H1 (cell line): ENCODE data around the gene DACT3. TPM values are rescaled to one million over a fixed set of nuclear protein-coding genes. Genes with fewer than 3 reads are reported as not detected.

Source experiments
- CTCF ChIA-PET: fragments of 300-600 bp; sonication (Branson Sonifier 250); formaldehyde crosslinking; loops from one replicate; lab custom pipeline; 2021; ENCODE audit not compliant: partially characterized antibody; lab: Charles Lee
- POLR2A ChIA-PET: fragments of 300-600 bp; sonication (Branson Sonifier 250); formaldehyde crosslinking; loops from one replicate; lab custom pipeline; 2021; ENCODE audit warnings: inconsistent platforms; ENCODE audit not compliant: partially characterized antibody; lab: Charles Lee
- DNase-seq, 2 experiments: peaks; one replicate each; pipeline versions ENCODE4 v3.0.0 to v3.0.0-alpha.2; 2010 to 2022; ENCODE audit warnings: low spot score in 2 of 2, low read depth in 1 of 2, mixed read lengths in 1 of 2
- FAIRE-seq: peaks from 2 replicates; lab custom pipeline; 2011; peaks lifted over from hg19 to GRCh38; lab: Jason Lieb, UNC
- H2AFZ ChIP-seq: 2 replicates; pipeline ENCODE4 v1.8.1; 2012; ENCODE audit warnings: low read length, inconsistent platforms
- H2AK5ac ChIP-seq: 2 replicates; pipeline ENCODE4 v1.6.1; 2013; ENCODE audit warnings: low read depth, low read length
- H2BK120ac ChIP-seq: replicated peaks from 2 replicates; pipeline ENCODE3; 2013; ENCODE audit warnings: low read depth, low read length, inconsistent platforms
- H2BK12ac ChIP-seq: 2 replicates; pipeline ENCODE4 v1.6.1; 2013; ENCODE audit warnings: low read depth, low read length
- H2BK15ac ChIP-seq: 2 replicates; pipeline ENCODE4 v1.6.1; 2013; ENCODE audit warnings: low read length
- H2BK20ac ChIP-seq: 2 replicates; pipeline ENCODE4 v1.6.1; 2013; ENCODE audit warnings: low read length
- H2BK5ac ChIP-seq: 2 replicates; pipeline ENCODE4 v1.6.1; 2013; ENCODE audit warnings: low read depth, low read length
- H3K14ac ChIP-seq: 2 replicates; pipeline ENCODE4 v1.6.1; 2013; ENCODE audit warnings: inconsistent platforms; ENCODE audit not compliant: insufficient read length
- H3K18ac ChIP-seq: 2 replicates; pipeline ENCODE4 v1.6.1; 2013; ENCODE audit warnings: low read length; ENCODE audit errors: extremely low read depth
- H3K23ac ChIP-seq: 2 replicates; pipeline ENCODE4 v1.6.1; 2013; ENCODE audit warnings: inconsistent platforms; ENCODE audit not compliant: insufficient read length
- H3K23me2 ChIP-seq: 2 replicates; pipeline ENCODE4 v1.6.1; 2013; ENCODE audit warnings: low read depth, low read length
- H3K27ac ChIP-seq: 2 replicates; pipeline ENCODE4 v1.6.1; 2011; ENCODE audit warnings: low read depth, low read length, inconsistent platforms
- H3K27me3 ChIP-seq, 4 experiments: replicated peaks in 1 of 4; 1 replicate in 1 of 4; 2 replicates in 3 of 4; pipeline versions ENCODE4 v1.6.1 to v1.8.1; 2011 to 2013; ENCODE audit warnings: low read length in 3 of 4, mild to moderate bottlenecking in 3 of 4, inconsistent platforms in 2 of 4, mixed read lengths in 2 of 4, moderate library complexity in 1 of 4; ENCODE audit not compliant: control insufficient read depth in 3 of 4, insufficient read depth in 3 of 4; ENCODE audit errors: extremely low read depth in 1 of 4
- H3K36me3 ChIP-seq, 4 experiments: 2 replicates each; pipeline versions ENCODE4 v1.6.1 to v1.8.1; 2011 to 2013; ENCODE audit warnings: mild to moderate bottlenecking in 4 of 4, low read length in 3 of 4, moderate library complexity in 2 of 4, control low read depth in 1 of 4, inconsistent platforms in 1 of 4; ENCODE audit not compliant: insufficient read depth in 4 of 4, control insufficient read depth in 2 of 4
- H3K4ac ChIP-seq: replicated peaks from 2 replicates; pipeline ENCODE3; 2013; ENCODE audit warnings: low read length, low read depth, mixed read lengths, inconsistent platforms; ENCODE audit not compliant: insufficient read length
- H3K4me1 ChIP-seq, 4 experiments: replicated peaks in 1 of 4; 1 replicate in 1 of 4; 2 replicates in 3 of 4; pipeline versions ENCODE4 v1.6.1 to v1.8.1; 2011 to 2013; ENCODE audit warnings: low read length in 3 of 4, inconsistent platforms in 2 of 4, mixed read lengths in 1 of 4; ENCODE audit not compliant: insufficient read depth in 4 of 4, control insufficient read depth in 3 of 4
- H3K4me2 ChIP-seq, 2 experiments: 2 replicates each; pipeline versions ENCODE4 v1.6.1 to v1.8.1; 2011 to 2013; ENCODE audit warnings: low read depth in 2 of 2, low read length in 2 of 2, control low read depth in 1 of 2, inconsistent platforms in 1 of 2, mild to moderate bottlenecking in 1 of 2; ENCODE audit not compliant: insufficient read depth in 1 of 2
- H3K4me3 ChIP-seq, 4 experiments: fragments of 200-600, 300-600 bp in 1 of 4; sonication (generic), shearing (Covaris generic), sonication (Bioruptor Twin) in 1 of 4; 2 replicates each; pipeline versions ENCODE4 v1.5.1 to v1.8.1; 2011 to 2016; ENCODE audit warnings: low read length in 4 of 4, low read depth in 3 of 4, control low read depth in 2 of 4, inconsistent platforms in 2 of 4, mild to moderate bottlenecking in 2 of 4, mixed read lengths in 1 of 4, moderate library complexity in 1 of 4; ENCODE audit not compliant: insufficient read depth in 2 of 4; ENCODE audit errors: extremely low read depth in 1 of 4
- H3K56ac ChIP-seq: replicated peaks from 2 replicates; pipeline ENCODE3; 2013; ENCODE audit warnings: low read depth, mild to moderate bottlenecking, mixed read lengths, low read length, inconsistent platforms; ENCODE audit not compliant: insufficient read length
- H3K79me1 ChIP-seq: 2 replicates; pipeline ENCODE4 v1.6.1; 2013; ENCODE audit warnings: low read depth, low read length, control low read depth
- H3K79me2 ChIP-seq, 2 experiments: 2 replicates each; pipeline versions ENCODE4 v1.6.1 to v1.8.1; 2012 to 2013; ENCODE audit warnings: low read length in 2 of 2, mild to moderate bottlenecking in 2 of 2, inconsistent platforms in 1 of 2; ENCODE audit not compliant: insufficient read depth in 2 of 2, control insufficient read depth in 1 of 2
- H3K9ac ChIP-seq, 4 experiments: replicated peaks in 1 of 4; 1 replicate in 1 of 4; 2 replicates in 3 of 4; pipeline versions ENCODE4 v1.6.1 to v1.8.1; 2011 to 2013; ENCODE audit warnings: low read depth in 3 of 4, low read length in 3 of 4, control low read depth in 2 of 4, mild to moderate bottlenecking in 2 of 4, moderate library complexity in 2 of 4, inconsistent platforms in 1 of 4; ENCODE audit errors: extremely low read depth in 1 of 4
- H3K9me3 ChIP-seq, 2 experiments: 2 replicates each; pipeline versions ENCODE4 v1.6.1 to v1.8.1; 2012 to 2013; ENCODE audit warnings: mild to moderate bottlenecking in 2 of 2, moderate library complexity in 2 of 2, control low read depth in 1 of 2, inconsistent platforms in 1 of 2, low read depth in 1 of 2, low read length in 1 of 2, mixed read lengths in 1 of 2; ENCODE audit not compliant: insufficient read depth in 2 of 2
- H4K20me1 ChIP-seq, 2 experiments: replicated peaks in 1 of 2; 2 replicates each; pipeline versions ENCODE3 to v1.8.1; 2011 to 2013; ENCODE audit warnings: inconsistent platforms in 2 of 2, low read length in 2 of 2, mild to moderate bottlenecking in 1 of 2; ENCODE audit not compliant: insufficient read depth in 2 of 2, control insufficient read depth in 1 of 2
- H4K5ac ChIP-seq: 2 replicates; pipeline ENCODE4 v1.6.1; 2013; ENCODE audit warnings: low read length, low read depth, mixed read lengths, inconsistent platforms; ENCODE audit not compliant: insufficient read length
- H4K8ac ChIP-seq: 2 replicates; pipeline ENCODE4 v1.8.0; 2013; ENCODE audit warnings: mild to moderate bottlenecking, moderate library complexity, low read length, inconsistent platforms; ENCODE audit not compliant: insufficient read depth; ENCODE audit errors: extremely low read depth
- H4K91ac ChIP-seq: replicated peaks from 2 replicates; pipeline ENCODE3; 2013; ENCODE audit warnings: low read length, mixed read lengths, inconsistent platforms; ENCODE audit not compliant: insufficient read length
- BACH1 ChIP-seq: IDR thresholded peaks from 2 replicates; pipeline ENCODE4 v1.6.1; 2012; ENCODE audit warnings: low read length, improper control_type of control experiment
- CBX5 ChIP-seq: fragments of 300-800, 300-1000 bp; sonication (generic); IDR thresholded peaks from 2 replicates; pipeline ENCODE4 v1.7.1; 2016; ENCODE audit warnings: antibody characterized with exemption, low read length, low read depth
- CEBPB ChIP-seq: IDR thresholded peaks from 2 replicates; pipeline ENCODE4 v1.6.1; 2012; ENCODE audit warnings: low read depth, low read length
- EP300 ChIP-seq, 2 experiments: IDR thresholded peaks; 1 replicate in 1 of 2; 2 replicates in 1 of 2; pipeline ENCODE4 v1.6.1; 2011 to 2012; ENCODE audit warnings: low read depth in 2 of 2, low read length in 2 of 2, mild to moderate bottlenecking in 2 of 2, borderline replicate concordance in 1 of 2, inconsistent platforms in 1 of 2, moderate library complexity in 1 of 2
- NANOG ChIP-seq: IDR thresholded peaks from 2 replicates; pipeline ENCODE4 v1.6.1; 2011; ENCODE audit warnings: low read length, low read depth, mild to moderate bottlenecking, inconsistent platforms; ENCODE audit not compliant: insufficient read depth, poor library complexity, severe bottlenecking
- POLR2AphosphoS5 ChIP-seq: IDR thresholded peaks from 2 replicates; pipeline ENCODE4 v1.6.1; 2011; ENCODE audit warnings: low read depth, low read length
- SIRT6 ChIP-seq: IDR thresholded peaks from one replicate; pipeline ENCODE4 v1.7.1; 2012; ENCODE audit warnings: low read length, inconsistent platforms
- SRF ChIP-seq: IDR thresholded peaks from 2 replicates; pipeline ENCODE4 v1.6.1; 2011; ENCODE audit warnings: mild to moderate bottlenecking, low read depth, low read length, moderate library complexity
- TAF1 ChIP-seq: IDR thresholded peaks from 2 replicates; pipeline ENCODE4 v1.6.1; 2011; ENCODE audit warnings: mild to moderate bottlenecking, low read depth, low read length
- TBP ChIP-seq: IDR thresholded peaks from 2 replicates; pipeline ENCODE4 v1.6.1; 2011; ENCODE audit warnings: low read depth, low read length, improper control_type of control experiment
- WGBS, 2 experiments: shearing (Covaris generic) in 1 of 2; methylation state at CpG; one replicate each; pipeline versions ENCODE4 v1.1.6 to v1.1.7; 2013 to 2015; ENCODE audit warnings: low lambda C conversion rate in 2 of 2, mixed read lengths in 2 of 2, inconsistent platforms in 1 of 2, low coverage in 1 of 2, missing lambda C conversion rate in 1 of 2; ENCODE audit not compliant: insufficient replicate concordance in 2 of 2, insufficient coverage in 1 of 2, insufficient read length in 1 of 2; ENCODE audit errors: extremely low coverage in 1 of 2, missing lambda C conversion rate in 1 of 2; 5-methylcytosine and 5-hydroxymethylcytosine counted together
- polyA plus RNA-seq, 7 experiments: library from polyadenylated mRNA; depleted of rRNA in 3 of 7; stranded (reverse) in 5 of 7; unstranded in 2 of 7; fragments of >200 nt in 5 of 7; fragments of 200-250 nt in 2 of 7; gene quantifications; 1 replicate in 5 of 7; 2 replicates in 1 of 7; 4 replicates in 1 of 7; pipeline versions ENCODE4 v1.2.1 to v1.2.3, GENCODE V29; 2011 to 2013; ENCODE audit warnings: missing spikeins in 2 of 7, mixed read lengths in 2 of 7
- total RNA-seq: library from RNA; stranded (reverse); fragmentation: NEBNext Ultra II Directional; extraction: Animal tissue kit (Norgen Biotek cat#: 25700); gene quantifications from 2 replicates; pipeline ENCODE4 v1.2.1, GENCODE V29; 2021

DACT3 gene
- total and polyA plus RNA-seq, 2 of the 8 experiments (the other 6 are each of a cell fraction or from before 2014, with no cell fraction given): 1.8 to 2.0 TPM

- H3K9ac ChIP-seq: no peak overlapping the region
- no peak overlapping the region for H3K4ac ChIP-seq
- H3K4me2 ChIP-seq: no peak overlapping the region
- no peak overlapping the region for H2BK120ac ChIP-seq
- no peak overlapping the region for H3K18ac ChIP-seq
- H3K79me1 ChIP-seq: no peaks in the 10 kb centered on the region
- H4K8ac ChIP-seq: no peak overlapping the region
- no peaks in the 10 kb centered on the region for H4K20me1 ChIP-seq
- no peak for TF ChIP-seq TBP
- no peak for TF ChIP-seq EP300 (IDR thresholded peaks at IDR 0.05; ENCODE audit: borderline replicate concordance in 1 of 2, low read depth in 2 of 2, low read length in 2 of 2)
- TF ChIP-seq TAF1: no peak
- TF ChIP-seq CEBPB: no peak
- no peak for TF ChIP-seq SRF
- no peak for TF ChIP-seq POLR2AphosphoS5
- no peak for TF ChIP-seq BACH1
- TF ChIP-seq CBX5: no peak
- TF ChIP-seq NANOG: no peak
- no peak for TF ChIP-seq SIRT6
- H3K27me3 ChIP-seq: no peaks in the 10 kb centered on the region
- ChIA-PET POLR2A (interaction anchor here (1.6 to 1.9 kb wide), 2 partner anchors 15 to 46 kb away, joined by 5 to 8 read pairs; partner anchors contain the start of genes CALM3 and DACT3), CTCF (interaction anchor here (1.0 to 15.6 kb wide), 13 partner anchors 9 to 114 kb away, joined by 3 to 341 read pairs (median 5); partner anchors contain the start of genes DACT3 and PTGIR)
- H3K4me1 ChIP-seq: peaks cover 0 to 1% (median under 1%) of the 10 kb centered on the region in 4 experiments; a peak in 2 of 7 replicates
- H2AFZ ChIP-seq: no peak overlapping the region
- no peak overlapping the region for H3K23ac ChIP-seq
- FAIRE-seq (no peak), DNase-seq (no peak)
- no peaks in the 10 kb centered on the region for H3K79me2 ChIP-seq
- no peak overlapping the region for H2BK15ac ChIP-seq
- no peak overlapping the region for H3K4me3 ChIP-seq
- H2BK12ac ChIP-seq: no peak overlapping the region
- H3K27ac ChIP-seq: no peak overlapping the region
- no peak overlapping the region for H4K91ac ChIP-seq
- no peak overlapping the region for H2AK5ac ChIP-seq
- H4K5ac ChIP-seq: no peak overlapping the region
- H3K56ac ChIP-seq: no peak overlapping the region
- H3K36me3 ChIP-seq: no peaks in the 10 kb centered on the region
- H3K9me3 ChIP-seq: no peaks in the 10 kb centered on the region
- WGBS, 2 experiments: 91% methylated on average over 10 of the region's 10 CpGs; no CpG with 5 or more reads in 1 of the 2 experiments
- H2BK5ac ChIP-seq: no peak overlapping the region; the same call in 1 of the 2 replicates
- no peaks in the 10 kb centered on the region for H3K23me2 ChIP-seq
- no peak overlapping the region for H3K14ac ChIP-seq
- no peak overlapping the region for H2BK20ac ChIP-seq
Observed at GRCh38 chr19:46615966-46616365, 45.0 kb downstream of the DACT3 start.
